Fibroblast of skin of left quadriceps (primary cell): Measurements from ENCODE around the gene PDLIM7.

Experiments
- DNase-seq, 2 experiments: peaks; one replicate each; pipeline ENCODE4 v3.0.0-alpha.2; 2013; ENCODE audit warnings: low read depth in 2 of 2

Gene PDLIM7

GRCh38 chr5:177524539-177524900 lies 27.1 kb upstream of the PDLIM7 start:
- DNase-seq, result no peak

- no peak for DNase-seq
Observed at GRCh38 chr5:177523711-177524538, 26.5 kb upstream of the PDLIM7 start.

DNA sequence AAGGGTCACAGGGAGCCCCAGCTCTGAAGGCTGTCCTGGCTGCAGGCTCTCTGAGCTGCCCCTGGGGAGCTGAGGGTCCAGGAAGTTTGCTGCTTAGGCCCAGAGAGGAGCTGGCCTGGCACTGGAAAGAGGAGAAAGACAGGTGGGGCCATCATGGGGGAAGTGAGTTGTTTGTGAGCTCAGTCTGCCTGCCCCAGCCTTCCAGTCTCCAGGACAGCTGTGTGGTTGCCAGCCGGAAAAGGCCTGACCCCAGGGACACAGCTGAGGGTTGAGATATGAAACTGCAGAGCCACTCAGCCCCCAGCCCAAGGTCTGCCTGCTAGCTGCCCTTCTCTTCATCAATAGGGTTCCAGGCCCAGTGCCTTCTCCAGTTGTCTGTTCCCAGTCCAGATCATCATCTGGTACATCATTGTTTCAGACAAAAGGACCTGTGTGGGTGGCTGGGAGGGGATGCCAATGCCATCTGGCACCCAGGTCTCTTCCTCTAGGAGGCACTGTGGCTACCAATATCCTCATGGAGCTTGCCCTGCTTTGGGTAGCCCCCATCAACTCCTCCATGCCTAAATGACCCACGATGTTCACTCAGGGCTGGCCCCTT lies 23.6 kb upstream of the PDLIM7 start:
- no peak for DNase-seq

DNA sequence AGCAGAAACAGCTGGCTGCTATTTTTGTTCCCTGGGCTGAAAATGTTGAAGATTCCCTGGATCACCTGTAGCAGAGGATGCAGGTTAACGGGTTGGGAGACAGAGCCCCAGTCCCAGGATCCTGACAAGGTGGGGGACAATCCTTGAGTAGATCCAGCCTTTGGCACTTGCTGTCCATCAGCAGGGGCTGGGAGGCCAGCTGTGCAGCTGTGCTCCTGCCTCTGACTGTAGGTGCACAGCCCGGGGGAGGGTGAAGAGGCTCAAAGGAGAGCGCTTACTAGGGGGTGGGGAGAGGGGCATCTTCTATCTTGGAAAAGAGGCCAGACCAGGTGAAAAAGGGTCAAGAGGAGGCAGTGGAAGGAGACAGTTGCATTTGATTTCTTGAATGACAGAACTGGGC lies 22.9 kb upstream of the PDLIM7 start:
- no peak for DNase-seq

DNA sequence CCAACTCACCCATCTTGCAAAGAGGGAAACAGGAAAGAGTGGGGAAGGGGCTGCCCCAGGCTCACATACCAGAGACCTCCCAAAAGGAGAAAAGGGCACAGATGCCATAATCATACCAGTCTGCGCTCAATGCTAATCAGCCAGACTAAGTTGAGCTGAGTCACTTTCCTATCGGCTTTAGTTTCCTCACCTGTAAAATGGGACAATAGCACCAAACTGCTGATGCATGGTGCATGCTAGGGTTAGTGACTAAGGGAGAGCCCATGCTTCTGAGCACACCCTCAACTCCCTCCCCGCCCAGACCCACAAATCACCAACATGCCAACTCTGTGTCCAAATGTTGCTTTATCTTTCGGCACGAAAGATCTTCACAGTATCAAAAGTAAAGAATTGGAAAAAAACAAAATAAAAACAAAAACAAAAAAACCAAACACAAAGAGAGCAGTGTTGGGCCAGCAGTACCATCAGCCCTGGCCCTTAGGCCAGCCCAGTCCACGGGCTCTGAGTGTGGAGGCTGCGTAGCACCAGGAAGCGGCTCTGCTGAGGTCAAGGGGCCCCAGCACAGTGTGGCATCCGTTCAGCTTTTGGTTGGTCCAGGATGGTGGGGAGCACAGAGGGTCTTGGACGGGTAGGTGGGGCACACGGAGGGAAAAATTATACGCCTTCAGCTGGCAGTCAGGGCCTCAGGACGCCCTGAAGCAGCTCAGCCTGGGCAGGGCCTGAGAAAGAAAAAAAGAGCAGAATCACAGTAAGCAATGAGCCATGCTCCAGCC lies 22.2 kb upstream of the PDLIM7 start:
- DNase-seq, result no peak

- DNase-seq, result peak; percentile 98
Observed at GRCh38 chr5:177516601-177517568, 19.5 kb upstream of the PDLIM7 start, which contains the start of gene DDX41. TSS of gene DDX41 (minus strand) at chr5:177516961. CDS start at chr5:177516945, 16 bp downstream.

DNA sequence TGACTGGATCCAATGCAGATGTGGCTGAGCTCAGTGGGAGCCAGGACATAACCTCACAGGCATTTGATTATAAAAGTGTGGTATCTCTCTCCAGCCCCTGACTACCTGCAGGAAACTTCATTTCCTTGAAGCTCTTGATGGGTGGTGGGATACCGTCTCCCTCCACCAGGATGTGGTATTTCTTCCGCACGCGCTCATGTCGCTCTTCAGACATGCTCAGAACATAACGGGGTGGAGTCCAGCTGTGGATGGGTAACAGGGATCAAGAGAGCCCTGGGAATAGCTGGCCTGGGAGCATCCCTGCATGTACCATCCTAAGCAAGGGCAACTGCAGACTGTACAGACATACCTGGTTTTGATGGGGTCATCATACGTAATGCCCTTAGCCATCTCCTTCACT lies 18.2 kb upstream of the PDLIM7 start:
- no peak for DNase-seq

DNA sequence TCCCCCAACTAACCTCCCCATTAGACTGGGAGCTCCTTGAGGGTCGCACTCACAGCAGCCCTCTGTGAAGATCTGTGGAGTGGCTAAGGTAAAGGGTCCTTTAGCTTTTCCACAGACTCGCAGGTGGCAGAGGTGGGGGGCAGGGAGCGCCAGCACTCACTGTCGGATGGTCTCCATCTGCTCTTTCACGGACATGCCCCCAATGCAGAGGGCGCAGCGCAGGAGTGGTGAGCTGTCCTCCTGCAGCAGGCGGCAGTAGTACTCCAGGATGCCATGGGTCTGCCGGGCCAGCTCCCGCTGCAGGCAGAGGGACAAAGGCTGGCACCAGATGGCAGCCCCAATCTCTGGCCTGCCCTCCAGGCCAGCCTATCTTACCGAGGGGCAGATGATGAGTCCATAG lies 17.1 kb upstream of the PDLIM7 start:
- DNase-seq, result no peak

- no peak for DNase-seq
Observed at GRCh38 chr5:177513500-177513899, 16.1 kb upstream of the PDLIM7 start.

DNA sequence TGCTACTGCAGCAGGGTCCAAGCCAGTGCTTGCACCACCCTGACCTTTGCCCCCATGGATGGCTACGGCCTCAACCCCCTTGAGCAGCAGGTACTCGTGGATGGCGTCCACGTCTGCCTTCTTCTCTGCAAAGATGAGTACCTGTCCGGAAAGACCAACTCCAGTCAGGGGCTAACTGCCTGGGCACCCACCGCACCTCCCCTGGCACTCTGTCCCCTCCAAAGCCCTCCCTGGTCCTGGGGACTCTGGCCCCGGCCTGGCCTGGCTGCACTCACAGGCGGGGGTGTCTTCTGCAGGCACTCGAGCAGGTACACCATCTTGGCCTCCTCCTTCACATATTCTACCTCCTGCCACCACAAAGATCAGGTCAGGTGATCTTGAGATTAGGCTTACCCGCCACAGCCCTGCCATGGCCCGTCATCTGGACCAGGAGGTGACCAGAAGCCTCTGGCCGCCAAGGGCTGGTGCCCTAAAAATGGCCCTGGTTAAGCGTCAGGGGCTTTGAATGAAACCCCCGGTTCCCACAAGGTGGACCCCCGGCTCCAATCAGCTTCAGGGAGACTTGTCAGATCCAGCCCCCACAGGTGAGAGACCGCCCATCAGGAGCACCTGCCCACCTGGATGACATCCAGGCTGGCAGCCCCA lies 15.5 kb upstream of the PDLIM7 start:
- DNase-seq, result no peak

- DNase-seq, result no peak
Observed at GRCh38 chr5:177511796-177512675, 14.6 kb upstream of the PDLIM7 start.

DNA sequence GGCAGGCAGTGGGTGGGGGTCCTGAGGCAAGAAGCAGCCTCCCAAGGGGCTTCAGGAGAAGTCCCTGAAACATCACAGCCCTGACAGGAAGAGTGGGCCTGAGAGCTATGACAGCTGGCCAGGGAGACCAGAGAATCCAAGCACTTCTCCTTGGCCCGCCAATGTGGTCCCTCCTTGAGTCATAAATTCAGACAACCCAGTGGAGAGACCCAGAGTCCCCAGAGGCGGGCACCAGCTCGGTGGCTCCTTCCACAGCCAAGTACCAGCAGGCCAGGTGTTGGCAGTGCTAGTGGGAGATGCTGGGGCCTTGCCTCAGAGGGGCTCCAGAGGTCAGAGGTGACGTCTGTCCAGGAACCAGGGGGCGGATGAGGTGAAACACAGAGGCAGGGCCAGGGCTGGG lies 13.8 kb upstream of the PDLIM7 start:
- no peak for DNase-seq

DNA sequence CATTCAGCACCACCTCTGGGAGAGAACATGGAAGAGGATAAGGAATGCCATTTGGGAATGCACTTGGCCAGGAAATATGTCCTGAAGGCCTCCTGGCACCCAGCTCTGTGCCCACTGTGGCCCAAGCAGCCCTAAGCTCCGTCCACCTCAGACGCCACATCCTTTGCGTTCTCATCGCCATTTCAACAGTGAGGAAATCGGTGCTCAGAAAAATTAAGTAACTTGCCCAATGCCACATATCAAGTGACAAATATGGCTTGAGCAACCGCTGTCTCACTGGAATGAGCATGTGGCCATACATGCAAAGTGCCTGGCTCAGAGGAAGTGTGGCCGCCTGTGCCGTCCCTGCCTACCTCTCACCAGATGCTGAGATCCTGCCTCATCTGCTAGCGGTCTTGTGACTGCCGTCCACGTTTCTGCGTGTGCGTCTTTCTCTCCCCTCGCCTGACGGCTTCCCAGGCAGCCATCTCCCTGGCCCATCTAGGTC lies 13.2 kb upstream of the PDLIM7 start:
- no peak for DNase-seq

DNA sequence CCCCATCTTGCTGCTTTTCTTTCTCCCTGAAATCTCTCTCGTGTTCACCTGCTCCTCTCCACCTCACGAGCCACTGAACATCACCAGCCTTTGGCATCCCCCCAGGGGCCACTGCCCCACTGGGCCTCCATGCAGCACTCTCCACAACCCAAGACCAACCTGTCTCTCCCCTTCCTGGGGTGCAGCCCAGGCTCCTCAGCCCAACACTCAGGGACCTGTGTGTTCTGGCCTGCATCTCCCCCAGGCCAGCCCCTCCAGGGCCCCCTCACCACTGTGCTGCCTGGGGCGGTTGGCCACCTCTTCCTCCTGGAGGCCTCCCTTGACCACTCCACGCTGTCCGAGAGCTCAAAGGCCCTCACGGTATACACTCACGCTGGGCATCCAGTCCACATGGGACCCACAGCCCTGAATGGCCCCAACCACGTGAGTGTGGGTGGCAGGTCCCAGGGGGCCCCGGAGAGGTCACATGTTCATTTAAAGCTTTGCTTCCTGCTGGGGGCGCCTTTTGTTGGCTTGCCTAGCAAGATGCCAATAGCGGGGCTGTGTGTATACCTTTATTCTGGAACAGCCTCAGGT lies 12.7 kb upstream of the PDLIM7 start:
- no peak for DNase-seq

- no peak for DNase-seq
Observed at GRCh38 chr5:177509381-177509951, 12.1 kb upstream of the PDLIM7 start, which contains the start of gene DOK3. TSS of gene DOK3 (minus strand) at chr5:177509826. CDS start at chr5:177509540, 286 bp downstream.

DNA sequence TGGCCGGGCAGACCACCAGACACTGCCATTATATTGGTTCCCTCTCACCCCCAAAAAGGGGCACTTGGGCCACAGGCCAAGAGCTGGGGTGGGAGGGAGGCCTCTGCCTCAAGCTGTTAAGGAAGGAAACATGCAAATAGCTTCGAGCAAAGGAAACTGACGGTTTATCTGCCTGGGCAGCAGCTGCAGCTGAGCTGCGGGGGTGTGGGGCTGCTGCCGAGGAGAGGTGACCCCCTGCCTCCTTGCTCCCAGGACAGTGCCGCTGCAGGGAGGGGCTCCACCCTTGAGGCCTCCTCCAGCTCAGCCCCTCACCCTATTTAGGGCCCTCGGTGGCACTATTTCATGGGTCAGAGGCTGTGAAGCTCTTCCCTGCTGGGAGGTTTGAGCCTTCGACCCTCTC lies 11.4 kb upstream of the PDLIM7 start:
- DNase-seq, result no peak

- DNase-seq, result no peak
Observed at GRCh38 chr5:177508221-177508611, 10.8 kb upstream of the PDLIM7 start.

GRCh38 chr5:177507596-177508220 lies 10.3 kb upstream of the PDLIM7 start:
- no peak for DNase-seq

DNA sequence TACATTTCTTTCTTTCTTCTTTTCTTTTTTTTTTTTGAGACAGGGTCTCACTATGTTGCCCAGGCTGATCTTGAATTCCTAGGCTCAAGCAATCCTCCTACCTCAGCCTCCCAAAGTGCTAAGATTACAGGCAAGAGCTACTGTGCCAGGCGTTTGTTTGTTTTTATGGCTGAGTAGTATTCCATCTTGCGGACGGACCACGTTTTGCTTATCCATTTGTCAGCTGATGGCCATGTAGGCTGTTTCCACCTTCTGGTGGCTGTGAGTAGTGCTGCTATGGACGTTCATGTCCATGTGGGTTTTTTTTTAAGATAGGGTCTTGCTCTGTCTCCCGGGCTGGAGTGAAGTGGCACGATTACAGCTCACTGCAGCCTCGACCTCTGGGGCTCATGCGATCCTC lies 9.8 kb upstream of the PDLIM7 start:
- DNase-seq, result no peak
